LNCAP (cell line): ENCODE results near the gene AP5B1.

Experiments used
- CTCF ChIP-seq: fragments of 450-650 bp; IDR thresholded peaks from 2 replicates; pipeline ENCODE4 v1.5.1; 2017; ENCODE audit warnings: mild to moderate bottlenecking

AP5B1 gene

GRCh38 chr11:65780770-65781151 lies at the start of gene AP5B1:
Gene AP5B1 (minus strand): TSS chr11:65780976. CDS start chr11:65780591, 385 bp downstream.
- TF ChIP-seq CTCF: no peak

- TF ChIP-seq CTCF: no peak
Measured at GRCh38 chr11:65829459-65829858, 48.7 kb upstream of the AP5B1 start.

- no peak for TF ChIP-seq CTCF
Measured at GRCh38 chr11:65826984-65827735, 46.4 kb upstream of the AP5B1 start.

- no peak for TF ChIP-seq CTCF
Measured at GRCh38 chr11:65822776-65823528, 42.2 kb upstream of the AP5B1 start.

GRCh38 chr11:65821107-65821506 lies 40.3 kb upstream of the AP5B1 start:
- no peak for TF ChIP-seq CTCF

- peak; percentile 98 for TF ChIP-seq CTCF
Measured at GRCh38 chr11:65817835-65818680, 37.3 kb upstream of the AP5B1 start.

- no peak for TF ChIP-seq CTCF
Measured at GRCh38 chr11:65817312-65817834, 36.6 kb upstream of the AP5B1 start.
